K562 (cell line): ENCODE data around the gene GPR12. TPM values are rescaled to one million over a fixed set of nuclear protein-coding genes. Genes with fewer than 3 reads are reported as not detected.

ENCODE experiments used
- ATAC-seq: fragments of 200-7000 bp; cut with Tn5 transposase; 3 replicates; pipeline ENCODE4 v1.9.1; 2020; ENCODE audit warnings: moderate library complexity
- BruUV-seq: library from RNA; stranded (reverse); fragments of 400-500 nt; replicated peaks from 2 replicates; lab custom pipeline; 2021; lab: Mats Ljungman, UMichigan
- CTCF ChIA-PET: fragments of 300-600 bp; formaldehyde crosslinking; extraction: SDS; loops from one replicate; lab custom pipeline; 2021; ENCODE audit warnings: low intra/inter-chr PET ratio; lab: Yijun Ruan, JAX
- POLR2A ChIA-PET: fragments of 300-600, 350-650 bp; sonication (Branson Sonifier 250); formaldehyde crosslinking; extraction: SDS; loops from one replicate; lab custom pipeline; 2021; ENCODE audit warnings: antibody characterized with exemption, inconsistent platforms; lab: Yijun Ruan, JAX
- DNase-seq, 4 experiments: peaks; one replicate each; pipeline versions ENCODE4 v3.0.0 to v3.0.0-alpha.2; 2011 to 2018; ENCODE audit warnings: low spot score in 3 of 4, mixed read lengths in 3 of 4; ENCODE audit errors: extremely low read depth in 1 of 4
- FAIRE-seq: peaks from 2 replicates; lab custom pipeline; 2011; peaks lifted over from hg19 to GRCh38; lab: Jason Lieb, UNC
- H2AFZ ChIP-seq: 2 replicates; pipeline ENCODE4 v1.6.0; 2011; ENCODE audit warnings: low read depth, low read length, control low read depth, inconsistent platforms
- H3K27ac ChIP-seq: fragments of 200-600 bp; 3 replicates; pipeline ENCODE4 v1.8.0; 2011; ENCODE audit warnings: low read depth, mild to moderate bottlenecking, control low read depth, inconsistent platforms, low read length, moderate library complexity, mixed read lengths; ENCODE audit errors: extremely low read depth
- H3K27me3 ChIP-seq, 2 experiments: fragments of 300-600 bp in 1 of 2; 2 replicates in 1 of 2; 3 replicates in 1 of 2; pipeline versions ENCODE4 v1.6.0 to v1.8.0; 2011; ENCODE audit warnings: inconsistent platforms in 2 of 2, low read length in 2 of 2, mild to moderate bottlenecking in 1 of 2, mixed read lengths in 1 of 2, moderate library complexity in 1 of 2; ENCODE audit not compliant: control insufficient read depth in 2 of 2, insufficient read depth in 2 of 2
- H3K36me3 ChIP-seq: fragments of 300-600 bp; 3 replicates; pipeline ENCODE4 v1.8.0; 2011; ENCODE audit warnings: mild to moderate bottlenecking, low read length, inconsistent platforms; ENCODE audit not compliant: control insufficient read depth, insufficient read depth
- H3K4me1 ChIP-seq, 2 experiments: fragments of 200-600 bp in 1 of 2; replicated peaks in 1 of 2; 2 replicates in 1 of 2; 3 replicates in 1 of 2; pipeline versions ENCODE4 v1.5.1 to v1.8.0; 2011; ENCODE audit warnings: inconsistent platforms in 2 of 2, low read length in 2 of 2, mild to moderate bottlenecking in 1 of 2, mixed read lengths in 1 of 2, moderate library complexity in 1 of 2; ENCODE audit not compliant: control insufficient read depth in 2 of 2, insufficient read depth in 2 of 2
- H3K4me2 ChIP-seq: 2 replicates; pipeline ENCODE4 v1.6.1; 2011; ENCODE audit warnings: low read length, control low read depth, inconsistent platforms, mixed read lengths; ENCODE audit not compliant: insufficient read depth
- H3K4me3 ChIP-seq: fragments of 200-600 bp; sonication (generic), shearing (Covaris generic); 2 replicates; pipeline ENCODE4 v1.5.1; 2016; ENCODE audit warnings: control low read depth, inconsistent platforms
- H3K79me2 ChIP-seq: fragments of 200-600 bp; 3 replicates; pipeline ENCODE4 v1.8.0; 2011; ENCODE audit warnings: low read length, inconsistent platforms; ENCODE audit not compliant: control insufficient read depth, insufficient read depth
- H3K9ac ChIP-seq, 2 experiments: 2 replicates each; pipeline versions ENCODE4 v1.6.0 to v1.6.1; 2011; ENCODE audit warnings: low read depth in 2 of 2, low read length in 2 of 2, control low read depth in 1 of 2, inconsistent platforms in 1 of 2, mild to moderate bottlenecking in 1 of 2, mixed read lengths in 1 of 2; ENCODE audit not compliant: insufficient read depth in 1 of 2
- H3K9me1 ChIP-seq: one replicate; pipeline ENCODE4 v1.6.0; 2011; ENCODE audit warnings: inconsistent platforms, mild to moderate bottlenecking, low read length, moderate library complexity; ENCODE audit not compliant: control insufficient read depth, insufficient read depth
- H3K9me3 ChIP-seq: replicated peaks from 2 replicates; pipeline ENCODE4 v1.5.1; 2011; ENCODE audit warnings: low read depth, low read length, inconsistent platforms; ENCODE audit not compliant: control insufficient read depth, insufficient read depth
- H4K20me1 ChIP-seq: replicated peaks from 2 replicates; pipeline ENCODE4 v1.6.1; 2011; ENCODE audit warnings: low read length, inconsistent platforms, mixed read lengths; ENCODE audit not compliant: control insufficient read depth, insufficient read depth
- CBFA2T3 ChIP-seq: fragments of 450-650 bp; IDR thresholded peaks from 2 replicates; pipeline ENCODE4 v1.6.1; 2017
- CHCHD3 ChIP-seq: fragments of 250-450 bp; sonication (Bioruptor Pico); IDR thresholded peaks from 2 replicates; pipeline ENCODE4 v2.1.2; 2022; ENCODE audit warnings: mild to moderate bottlenecking
- HDAC8 ChIP-seq: fragments of 450-650 bp; IDR thresholded peaks from 2 replicates; pipeline ENCODE4 v1.6.1; 2016; ENCODE audit warnings: mild to moderate bottlenecking, missing genetic modification characterization, moderate library complexity, missing compliant biosample characterization
- HMGXB4 ChIP-seq: sonication (generic); formaldehyde crosslinking; IDR thresholded peaks from 2 replicates; pipeline ENCODE4 v1.8.1; 2023; ENCODE audit warnings: mild to moderate bottlenecking, missing genetic modification reagents
- MIER1 ChIP-seq: fragments of 450-650 bp; IDR thresholded peaks from 2 replicates; pipeline ENCODE4 v1.6.1; 2016; ENCODE audit warnings: antibody characterized with exemption, mild to moderate bottlenecking, low read depth
- NFXL1 ChIP-seq: fragments of 450-650 bp; formaldehyde crosslinking; IDR thresholded peaks from 2 replicates; pipeline ENCODE4 v1.4.0; 2021; ENCODE audit warnings: mild to moderate bottlenecking
- RFX1 ChIP-seq: fragments of 450-650 bp; IDR thresholded peaks from 2 replicates; pipeline ENCODE4 v1.6.1; 2016; ENCODE audit warnings: mild to moderate bottlenecking, moderate library complexity
- WGBS: fragments of 100-300 bp; shearing (Covaris generic); methylation state at CpG from one replicate; pipeline ENCODE4 v1.1.6; 2016; ENCODE audit warnings: low coverage, mixed read lengths; ENCODE audit not compliant: insufficient coverage; ENCODE audit errors: missing lambda C conversion rate; 5-methylcytosine and 5-hydroxymethylcytosine counted together
- in situ Hi-C: fragments of 300-500 bp; cut with MboI; formaldehyde crosslinking; loops from 4 replicates; pipeline ENCODE4 v1.15.0; 2018; ENCODE audit warnings: inconsistent platforms, mixed read lengths
- intact Hi-C: fragments of 100-400 bp; cut with micrococcal nuclease; formaldehyde crosslinking; loops from 2 replicates; pipeline ENCODE4 v1.14.2; 2022
- polyA plus RNA-seq, 8 experiments: library from polyadenylated mRNA; depleted of rRNA in 4 of 8; stranded (reverse) in 5 of 8; unstranded in 3 of 8; fragments of >200 nt; fragmentation: Nextera tagmentation in 2 of 8; fragmentation: Illumina TruSeq in 1 of 8; extraction: Ambion mirVana in 2 of 8; extraction: Trizol in 1 of 8; gene quantifications; 2 replicates each; pipeline versions ENCODE4 v1.2.1 to v1.2.3, GENCODE V29; 2011 to 2014; ENCODE audit warnings: inconsistent platforms in 1 of 8, missing spikeins in 1 of 8
- total RNA-seq, 7 experiments: library from RNA; depleted of rRNA in 6 of 7; stranded (reverse); fragments of >200 nt in 6 of 7; fragmentation: Illumina TruSeq in 2 of 7; extraction: Trizol in 2 of 7; gene quantifications; 2 replicates each; pipeline versions ENCODE4 v1.2.1 to v1.2.3, GENCODE V29; 2011 to 2021; ENCODE audit warnings: low replicate concordance in 1 of 7

Gene GPR12
- total and polyA plus RNA-seq, 9 of the 15 experiments (the other 6 are each of a cell fraction or from before 2014, with no cell fraction given): not detected

GRCh38 chr13:26719356-26719945, 41.1 kb downstream of the GPR12 start:
- POLR2A ChIA-PET: interaction anchor here (0.6 to 0.9 kb wide), 2 partner anchors 30 to 103 kb away, joined by 3 read pairs; no protein-coding TSS in a partner anchor
- no peak for FAIRE-seq
- 3% methylated on average over 5 of the region's 5 CpGs for WGBS

More at GRCh38 chr13:26719356-26719945, 41.1 kb downstream of the GPR12 start:
- in situ Hi-C loops: no loop called here
- Histone ChIP-seq H3K9ac (no peak overlapping the region), H3K27ac (no peak overlapping the region), H3K36me3 (no peaks in the 10 kb centered on the region), H3K27me3 (peaks cover 0 to 7% of the 10 kb centered on the region in 2 experiments; a peak in 3 of 5 replicates), H3K79me2 (no peaks in the 10 kb centered on the region), H3K4me2 (no peak overlapping the region), H4K20me1 (no peaks in the 10 kb centered on the region), H3K9me1 (no peaks in the 10 kb centered on the region), H3K4me3 (no peak overlapping the region), H2AFZ (no peak overlapping the region), H3K9me3 (no peaks in the 10 kb centered on the region), H3K4me1 (no peaks in the 10 kb centered on the region)
- BruUV-seq: no TSS peak
- no peak for TF ChIP-seq MIER1
- no peak for TF ChIP-seq CHCHD3
- no peak for TF ChIP-seq NFXL1 (CRISPR knock-in tag)
- no peak for TF ChIP-seq HMGXB4 (CRISPR knock-in tag)
- no peak for TF ChIP-seq HDAC8
- TF ChIP-seq RFX1: peak; percentile 22; the same call in 1 of the 2 replicates
- TF ChIP-seq CBFA2T3: 0 out of 2 replicates have a peak, but pooled peaks have one; percentile 5
- CTCF ChIA-PET: no interaction called here
- no peak for ATAC-seq
- intact Hi-C loops: no loop called here
- DNase-seq: peak in 3 of 4 experiments; percentile 2 to 10 (median 7)
